NCI-H2227 (cell line): ENCODE results near the gene HIPK4.
A peak's percentile ranks its signal among the peaks of the same experiment; 100 is the strongest.
"Not testable (repeated sequence)": the region's sequence is repeated elsewhere in the genome, so short reads cannot be mapped to it uniquely, and the experiment has no call there.

Experiments used
- DNase-seq: peaks from one replicate; lab custom pipeline; 2025; ENCODE audit not compliant: unreplicated experiment; lab: John Stamatoyannopoulos, UW

HIPK4 gene

GRCh38 chr19:40390084-40390742 lies at the start of gene HIPK4:
TSS of gene HIPK4 (minus strand) at chr19:40390181. CDS start at chr19:40389902, 279 bp downstream.
- no peak for DNase-seq

GRCh38 chr19:40438284-40438683 lies 48.3 kb upstream of the HIPK4 start:
- no peak for DNase-seq

GRCh38 chr19:40433391-40434216 lies 43.6 kb upstream of the HIPK4 start:
- DNase-seq: peak; percentile 99

- not testable (repeated sequence) for DNase-seq
These were observed 42.8 kb upstream of the HIPK4 start for GRCh38 chr19:40432760-40433159.

GRCh38 chr19:40431698-40432097 lies 41.7 kb upstream of the HIPK4 start:
- no peak for DNase-seq

- DNase-seq: not testable (repeated sequence)
These were observed 40.3 kb upstream of the HIPK4 start for GRCh38 chr19:40430242-40430641.

- DNase-seq: not testable (repeated sequence)
These were observed 38.2 kb upstream of the HIPK4 start for GRCh38 chr19:40428197-40428596.

GRCh38 chr19:40425450-40426287 lies 35.7 kb upstream of the HIPK4 start, which contains the start of gene SERTAD1:
TSS of gene SERTAD1 (minus strand) at chr19:40425992. CDS start at chr19:40423546, 2,446 bp downstream.
- DNase-seq: peak; percentile 100

GRCh38 chr19:40424637-40425449 lies 34.9 kb upstream of the HIPK4 start:
- DNase-seq: no peak

GRCh38 chr19:40423938-40424337 lies 34.0 kb upstream of the HIPK4 start:
- no peak for DNase-seq

GRCh38 chr19:40422748-40423566 lies 33.0 kb upstream of the HIPK4 start:
- no peak for DNase-seq

- no peak for DNase-seq
These were observed 32.2 kb upstream of the HIPK4 start for GRCh38 chr19:40421993-40422747.

GRCh38 chr19:40420766-40421765 lies 31.1 kb upstream of the HIPK4 start:
- peak; percentile 96 for DNase-seq

GRCh38 chr19:40420451-40420765 lies 30.4 kb upstream of the HIPK4 start:
- DNase-seq: no peak

GRCh38 chr19:40419780-40420179 lies 29.8 kb upstream of the HIPK4 start:
- no peak for DNase-seq

- no peak for DNase-seq
These were observed 29.2 kb upstream of the HIPK4 start for GRCh38 chr19:40419066-40419612.

GRCh38 chr19:40418040-40418439 lies 28.1 kb upstream of the HIPK4 start:
- no peak for DNase-seq

- no peak for DNase-seq
These were observed 27.6 kb upstream of the HIPK4 start for GRCh38 chr19:40417643-40417981.
